Measurements from ENCODE around the gene SLC43A3.
"Not testable (repeated sequence)": the region's sequence is repeated elsewhere in the genome, so short reads cannot be mapped to it uniquely, and the experiment has no call there.

The SLC43A3 gene

GRCh38 chr11:57459164-57460021 is 32.5 kb upstream of the SLC43A3 start:
- no peak for DNase-seq (ENCODE audit: low read depth in 2 of 2)

- DNase-seq (ENCODE audit: low read depth in 2 of 2): no peak
Observed at GRCh38 chr11:57458410-57459163, 31.7 kb upstream of the SLC43A3 start.

- DNase-seq (ENCODE audit: low read depth in 2 of 2): no peak
Observed at GRCh38 chr11:57458060-57458409, 31.1 kb upstream of the SLC43A3 start.

GRCh38 chr11:57457643-57458023 is 30.7 kb upstream of the SLC43A3 start:
- no peak for DNase-seq (ENCODE audit: low read depth in 2 of 2)

- peak; percentile 58 to 70 for DNase-seq (ENCODE audit: low read depth in 2 of 2)
Observed at GRCh38 chr11:57456960-57457642, 30.2 kb upstream of the SLC43A3 start.

GRCh38 chr11:57453543-57454177 is 26.7 kb upstream of the SLC43A3 start:
- DNase-seq (ENCODE audit: low read depth in 2 of 2): no peak

- DNase-seq (ENCODE audit: low read depth in 2 of 2): no peak
Observed at GRCh38 chr11:57446055-57446454, 19.1 kb upstream of the SLC43A3 start.

GRCh38 chr11:57445122-57445394 is 18.1 kb upstream of the SLC43A3 start:
- DNase-seq (ENCODE audit: low read depth in 2 of 2): not testable (repeated sequence)

- DNase-seq (ENCODE audit: low read depth in 2 of 2): no peak
Observed at GRCh38 chr11:57444362-57445121, 17.6 kb upstream of the SLC43A3 start.

- no peak for DNase-seq (ENCODE audit: low read depth in 2 of 2)
Observed at GRCh38 chr11:57440744-57441414, 14.0 kb upstream of the SLC43A3 start.

- DNase-seq (ENCODE audit: low read depth in 2 of 2): no peak
Observed at GRCh38 chr11:57439786-57440185, 12.9 kb upstream of the SLC43A3 start.

- no peak for DNase-seq (ENCODE audit: low read depth in 2 of 2)
Observed at GRCh38 chr11:57438345-57439285, 11.7 kb upstream of the SLC43A3 start.

GRCh38 chr11:57436031-57436430 is 9.1 kb upstream of the SLC43A3 start:
- no peak for DNase-seq (ENCODE audit: low read depth in 2 of 2)

GRCh38 chr11:57434640-57435546 is 8.0 kb upstream of the SLC43A3 start:
- no peak for DNase-seq (ENCODE audit: low read depth in 2 of 2)

GRCh38 chr11:57432714-57433163 is 5.8 kb upstream of the SLC43A3 start:
- no peak for DNase-seq (ENCODE audit: low read depth in 2 of 2)

GRCh38 chr11:57432149-57432561 is 5.2 kb upstream of the SLC43A3 start:
- DNase-seq (ENCODE audit: low read depth in 2 of 2): no peak

- no peak for DNase-seq (ENCODE audit: low read depth in 2 of 2)
Observed at GRCh38 chr11:57430952-57431351, 4.0 kb upstream of the SLC43A3 start.

- DNase-seq (ENCODE audit: low read depth in 2 of 2): no peak
Observed at GRCh38 chr11:57429946-57430345, 3.0 kb upstream of the SLC43A3 start.

- DNase-seq (ENCODE audit: low read depth in 2 of 2): no peak
Observed at GRCh38 chr11:57428643-57429042, 1.7 kb upstream of the SLC43A3 start.
